ENCODE measurements around the gene CMTM4. TPM values are rescaled to one million over a fixed set of nuclear protein-coding genes. Genes with fewer than 3 reads are reported as not detected.

Gene CMTM4
- polyA plus RNA-seq, 1 donor from 2014 or later, result 27.2 TPM

DNA sequence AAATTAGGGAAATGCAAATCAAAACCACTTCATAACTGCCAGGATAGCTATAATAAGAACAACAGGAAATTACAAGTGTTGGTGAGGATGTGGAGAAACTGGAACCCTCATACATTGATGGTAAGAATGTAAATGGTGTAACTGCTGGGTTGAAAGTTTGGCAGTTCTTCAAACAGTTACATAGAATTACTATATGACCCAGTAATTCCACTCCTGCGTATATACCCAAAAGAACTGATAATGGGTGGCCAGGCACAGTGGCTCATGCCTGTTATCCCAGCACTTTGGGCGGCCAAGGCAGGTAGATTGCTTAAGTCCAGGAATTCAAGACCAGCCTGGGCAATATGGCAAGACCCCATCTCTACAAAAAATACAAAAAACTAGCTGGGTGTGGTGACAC lies 4.5 kb upstream of the CMTM4 start:
- Histone ChIP-seq H3K27me3 (ENCODE audit: insufficient read depth, low read depth, low read length) (no peaks in the 10 kb centered on the region), H3K36me3 (ENCODE audit: insufficient read depth, low read length) (no peaks in the 10 kb centered on the region), H3K9me3 (ENCODE audit: low read length) (no peaks in the 10 kb centered on the region), H3K27ac (ENCODE audit: low read length) (no peak overlapping the region), H3K79me2 (replicated peaks; ENCODE audit: insufficient read depth, low read length) (no peaks in the 10 kb centered on the region), H4K20me1 (ENCODE audit: insufficient read depth) (no peaks in the 10 kb centered on the region), H3K9ac (ENCODE audit: low read length) (no peak overlapping the region), H2AFZ (ENCODE audit: low read depth, low read length) (no peak overlapping the region), H3K9me2 (ENCODE audit: insufficient read depth, low read length) (no peaks in the 10 kb centered on the region), H3K4me2 (ENCODE audit: low read length) (no peak overlapping the region), H3F3A (ENCODE audit: insufficient read depth, low read length, poor library complexity, severe bottlenecking) (no peaks in the 10 kb centered on the region), H3K4me3 (ENCODE audit: low read length) (no peak overlapping the region)
- TF ChIP-seq MXI1 (conservative IDR thresholded peaks at IDR 0.05; ENCODE audit: poor library complexity, severe bottlenecking) (no peak), EP300 (conservative IDR thresholded peaks at IDR 0.05; ENCODE audit: poor library complexity, severe bottlenecking) (no peak), RAD21 (conservative IDR thresholded peaks at IDR 0.05) (no peak), POLR2AphosphoS5 (IDR thresholded peaks at IDR 0.05) (no peak), TAF1 (IDR thresholded peaks at IDR 0.05; ENCODE audit: low read depth) (no peak), SMC3 (conservative IDR thresholded peaks at IDR 0.05; ENCODE audit: poor library complexity) (no peak), EZH2 (IDR thresholded peaks at IDR 0.05; ENCODE audit: borderline replicate concordance, insufficient read depth, low read length, poor library complexity, severe bottlenecking) (no peak)
- TF ChIP-seq, protein P1, sequence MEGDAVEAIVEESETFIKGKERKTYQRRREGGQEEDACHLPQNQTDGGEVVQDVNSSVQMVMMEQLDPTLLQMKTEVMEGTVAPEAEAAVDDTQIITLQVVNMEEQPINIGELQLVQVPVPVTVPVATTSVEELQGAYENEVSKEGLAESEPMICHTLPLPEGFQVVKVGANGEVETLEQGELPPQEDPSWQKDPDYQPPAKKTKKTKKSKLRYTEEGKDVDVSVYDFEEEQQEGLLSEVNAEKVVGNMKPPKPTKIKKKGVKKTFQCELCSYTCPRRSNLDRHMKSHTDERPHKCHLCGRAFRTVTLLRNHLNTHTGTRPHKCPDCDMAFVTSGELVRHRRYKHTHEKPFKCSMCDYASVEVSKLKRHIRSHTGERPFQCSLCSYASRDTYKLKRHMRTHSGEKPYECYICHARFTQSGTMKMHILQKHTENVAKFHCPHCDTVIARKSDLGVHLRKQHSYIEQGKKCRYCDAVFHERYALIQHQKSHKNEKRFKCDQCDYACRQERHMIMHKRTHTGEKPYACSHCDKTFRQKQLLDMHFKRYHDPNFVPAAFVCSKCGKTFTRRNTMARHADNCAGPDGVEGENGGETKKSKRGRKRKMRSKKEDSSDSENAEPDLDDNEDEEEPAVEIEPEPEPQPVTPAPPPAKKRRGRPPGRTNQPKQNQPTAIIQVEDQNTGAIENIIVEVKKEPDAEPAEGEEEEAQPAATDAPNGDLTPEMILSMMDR (IDR thresholded peaks at IDR 0.05; ENCODE audit: poor library complexity, severe bottlenecking), result no peak
- TF ChIP-seq, protein P2, sequence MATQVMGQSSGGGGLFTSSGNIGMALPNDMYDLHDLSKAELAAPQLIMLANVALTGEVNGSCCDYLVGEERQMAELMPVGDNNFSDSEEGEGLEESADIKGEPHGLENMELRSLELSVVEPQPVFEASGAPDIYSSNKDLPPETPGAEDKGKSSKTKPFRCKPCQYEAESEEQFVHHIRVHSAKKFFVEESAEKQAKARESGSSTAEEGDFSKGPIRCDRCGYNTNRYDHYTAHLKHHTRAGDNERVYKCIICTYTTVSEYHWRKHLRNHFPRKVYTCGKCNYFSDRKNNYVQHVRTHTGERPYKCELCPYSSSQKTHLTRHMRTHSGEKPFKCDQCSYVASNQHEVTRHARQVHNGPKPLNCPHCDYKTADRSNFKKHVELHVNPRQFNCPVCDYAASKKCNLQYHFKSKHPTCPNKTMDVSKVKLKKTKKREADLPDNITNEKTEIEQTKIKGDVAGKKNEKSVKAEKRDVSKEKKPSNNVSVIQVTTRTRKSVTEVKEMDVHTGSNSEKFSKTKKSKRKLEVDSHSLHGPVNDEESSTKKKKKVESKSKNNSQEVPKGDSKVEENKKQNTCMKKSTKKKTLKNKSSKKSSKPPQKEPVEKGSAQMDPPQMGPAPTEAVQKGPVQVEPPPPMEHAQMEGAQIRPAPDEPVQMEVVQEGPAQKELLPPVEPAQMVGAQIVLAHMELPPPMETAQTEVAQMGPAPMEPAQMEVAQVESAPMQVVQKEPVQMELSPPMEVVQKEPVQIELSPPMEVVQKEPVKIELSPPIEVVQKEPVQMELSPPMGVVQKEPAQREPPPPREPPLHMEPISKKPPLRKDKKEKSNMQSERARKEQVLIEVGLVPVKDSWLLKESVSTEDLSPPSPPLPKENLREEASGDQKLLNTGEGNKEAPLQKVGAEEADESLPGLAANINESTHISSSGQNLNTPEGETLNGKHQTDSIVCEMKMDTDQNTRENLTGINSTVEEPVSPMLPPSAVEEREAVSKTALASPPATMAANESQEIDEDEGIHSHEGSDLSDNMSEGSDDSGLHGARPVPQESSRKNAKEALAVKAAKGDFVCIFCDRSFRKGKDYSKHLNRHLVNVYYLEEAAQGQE (IDR thresholded peaks at IDR 0.05; ENCODE audit: borderline replicate concordance), result no peak

DNA sequence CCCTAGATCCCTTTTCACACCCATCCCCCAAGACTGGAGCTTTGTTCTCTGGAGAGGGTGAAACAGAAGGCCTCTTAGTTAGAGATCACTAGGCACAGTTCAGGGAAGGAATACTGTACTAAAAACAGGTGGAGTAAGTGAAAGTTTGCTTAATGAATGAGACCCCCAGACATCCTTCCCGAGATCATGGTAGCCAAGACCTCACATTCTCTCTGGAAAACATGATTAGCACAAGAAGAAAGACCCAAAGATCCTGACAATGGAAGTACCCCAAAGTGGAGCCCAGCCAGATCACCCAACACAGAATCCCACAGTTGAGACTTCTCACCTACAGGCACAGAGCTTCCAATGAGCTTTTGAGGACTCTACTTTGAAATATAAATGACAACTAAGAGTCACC lies 3.4 kb upstream of the CMTM4 start:
- H3K27me3 ChIP-seq (ENCODE audit: insufficient read depth, low read depth, low read length), result no peaks in the 10 kb centered on the region
- no peak overlapping the region for H2AFZ ChIP-seq (ENCODE audit: low read depth, low read length)
- H3K9ac ChIP-seq (ENCODE audit: low read length), result no peak overlapping the region
- TF ChIP-seq EP300 (conservative IDR thresholded peaks at IDR 0.05; ENCODE audit: poor library complexity, severe bottlenecking) (no peak), MXI1 (conservative IDR thresholded peaks at IDR 0.05; ENCODE audit: poor library complexity, severe bottlenecking) (no peak), TAF1 (IDR thresholded peaks at IDR 0.05; ENCODE audit: low read depth) (no peak), POLR2AphosphoS5 (IDR thresholded peaks at IDR 0.05) (no peak), RAD21 (conservative IDR thresholded peaks at IDR 0.05) (no peak), SMC3 (conservative IDR thresholded peaks at IDR 0.05; ENCODE audit: poor library complexity) (no peak), EZH2 (IDR thresholded peaks at IDR 0.05; ENCODE audit: borderline replicate concordance, insufficient read depth, low read length, poor library complexity, severe bottlenecking) (no peak)
- TF ChIP-seq, protein P1 (IDR thresholded peaks at IDR 0.05; ENCODE audit: poor library complexity, severe bottlenecking), result no peak
- TF ChIP-seq, protein P2 (IDR thresholded peaks at IDR 0.05; ENCODE audit: borderline replicate concordance), result no peak
- no peaks in the 10 kb centered on the region for H3K9me3 ChIP-seq (ENCODE audit: low read length)
- H3K4me3 ChIP-seq (ENCODE audit: low read length), result no peak overlapping the region
- no peaks in the 10 kb centered on the region for H3K9me2 ChIP-seq (ENCODE audit: insufficient read depth, low read length)
- no peak overlapping the region for H3K4me2 ChIP-seq (ENCODE audit: low read length)
- H3K27ac ChIP-seq (ENCODE audit: low read length), result no peak overlapping the region
- no peaks in the 10 kb centered on the region for H4K20me1 ChIP-seq (ENCODE audit: insufficient read depth)
- no peaks in the 10 kb centered on the region for H3K36me3 ChIP-seq (ENCODE audit: insufficient read depth, low read length)
- H3F3A ChIP-seq (ENCODE audit: insufficient read depth, low read length, poor library complexity, severe bottlenecking), result no peaks in the 10 kb centered on the region
- peaks cover 9% of the 10 kb centered on the region for H3K79me2 ChIP-seq (replicated peaks; ENCODE audit: insufficient read depth, low read length)
